ENCODE measurements around the gene MPZ. TPM values are rescaled to one million over a fixed set of nuclear protein-coding genes. Genes with fewer than 3 reads are reported as not detected.

MPZ gene
- total RNA-seq (2013; cell fraction: nucleolus; rRNA removed) = 4.9 and 6.6 TPM in 2 replicates
- total RNA-seq (2014; rRNA removed) = 6.0 and 6.9 TPM in 2 replicates
- total RNA-seq (2014; rRNA removed; fragmentation: Illumina TruSeq; extraction: Trizol) = 5.1 and 5.9 TPM in 2 replicates
- total RNA-seq (2021) = 4.5 and 5.8 TPM in 2 replicates
- polyA plus RNA-seq (2011; ENCODE audit: low read depth) = 0.41 TPM
- polyA plus RNA-seq (2011; rRNA removed) = 4.5 and 4.9 TPM in 2 replicates
- 4.3 and 5.4 TPM in 2 replicates for polyA plus RNA-seq (2011; cell fraction: cytosol; rRNA removed)
- 4.8 and 6.2 TPM in 2 replicates for polyA plus RNA-seq (2011; cell fraction: nucleus; rRNA removed)
- 2.4 and 2.7 TPM in 2 replicates for polyA plus RNA-seq (2012)
- polyA plus RNA-seq (2014; fragmentation: Illumina TruSeq; extraction: Trizol) = 2.2 and 4.8 TPM in 2 replicates
- polyA plus RNA-seq (2014; fragmentation: Nextera tagmentation; extraction: Ambion mirVana) = under 1 TPM; 0.09 to 0.24 TPM
- 5.9 and 6.2 TPM in 2 replicates for polyA plus RNA-seq (2014; rRNA removed)
- polyA plus RNA-seq (2016; fragmentation: Nextera tagmentation; extraction: Ambion mirVana) = 1 to 10 TPM; 1.2 to 1.4 TPM
- polyA minus RNA-seq (2011; rRNA and poly(A)+ RNA removed) = 1.3 and 2.4 TPM in 2 replicates
- polyA minus RNA-seq (2011; cell fraction: cytosol; rRNA and poly(A)+ RNA removed) = 0.62 and 0.80 TPM in 2 replicates
- polyA minus RNA-seq (2011; cell fraction: nucleus; rRNA and poly(A)+ RNA removed) = 1.8 and 4.2 TPM in 2 replicates
- percentile 49 among the genes with signal in this experiment for Bru-seq, nascent RNA
- BruChase-seq, experiment 1, labeled RNA remaining after a 6-hour chase = percentile 46 among the genes with signal in this experiment
- percentile 38 among the genes with signal in this experiment for BruChase-seq, experiment 2, labeled RNA remaining after a 2-hour chase
- long read RNA-seq, experiment 1 = 0 reads
- long read RNA-seq, experiment 2 = 0 reads

DNA sequence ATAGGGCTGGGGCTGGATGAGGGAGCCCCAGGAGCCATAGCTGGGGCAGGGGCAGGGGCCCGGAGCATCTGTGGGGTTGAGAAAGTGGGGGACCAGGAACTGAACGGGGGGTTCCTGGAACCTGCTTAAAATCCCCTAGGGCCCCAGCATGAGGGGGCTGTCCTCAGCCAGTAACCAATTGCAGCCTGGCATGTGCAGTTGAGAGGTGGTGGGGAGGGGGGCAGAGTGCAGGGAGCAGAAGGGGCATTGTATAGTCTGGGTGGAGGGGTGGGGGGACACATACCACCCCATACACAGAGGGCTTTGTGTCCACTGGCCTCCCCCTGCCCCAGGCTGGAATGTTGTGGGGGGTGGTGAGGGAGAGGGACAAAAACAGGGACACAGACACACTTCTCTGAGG is at the start of gene MPZ:
Gene MPZ, minus strand, starts transcription at position 101 of the 400 bp plus-strand sequence. Its CDS starts 63 bp downstream, at position 38.
- Histone ChIP-seq H3K9me3 (replicated peaks; ENCODE audit: control insufficient read depth, insufficient read depth, low read length) (no peaks in the 10 kb centered on the region), H3K79me2 (ENCODE audit: control insufficient read depth, insufficient read depth, low read length) (peaks cover 7% of the 10 kb centered on the region), H3K27me3 (replicated peaks in 1 of 2; ENCODE audit: control insufficient read depth in 2 of 2, insufficient read depth in 2 of 2, low read length in 1 of 2) (no peaks in the 10 kb centered on the region), H4K20me1 (ENCODE audit: control insufficient read depth, insufficient read depth) (no peaks in the 10 kb centered on the region), H3K9ac (ENCODE audit: control insufficient read depth, insufficient read depth, low read length) (no peak within 1 kb of the TSS), H3K4me3 (no peak within 1 kb of the TSS), H3K36me3 (ENCODE audit: control insufficient read depth in 2 of 2, insufficient read depth in 2 of 2, low read length in 1 of 2) (no peaks in the 10 kb centered on the region), H3K4me1 (ENCODE audit: control insufficient read depth, insufficient read depth, low read length) (peaks cover 15% of the 10 kb centered on the region), H3K27ac (ENCODE audit: control insufficient read depth, insufficient read depth) (no peak within 1 kb of the TSS), H3K4me2 (ENCODE audit: control insufficient read depth, insufficient read depth) (no peak within 1 kb of the TSS), H2AFZ (ENCODE audit: control insufficient read depth, low read depth, low read length) (no peak within 1 kb of the TSS)
- no peak for ATAC-seq
- DNase-seq (ENCODE audit: low read depth, low spot score) = no peak
- TF ChIP-seq, protein P1, sequence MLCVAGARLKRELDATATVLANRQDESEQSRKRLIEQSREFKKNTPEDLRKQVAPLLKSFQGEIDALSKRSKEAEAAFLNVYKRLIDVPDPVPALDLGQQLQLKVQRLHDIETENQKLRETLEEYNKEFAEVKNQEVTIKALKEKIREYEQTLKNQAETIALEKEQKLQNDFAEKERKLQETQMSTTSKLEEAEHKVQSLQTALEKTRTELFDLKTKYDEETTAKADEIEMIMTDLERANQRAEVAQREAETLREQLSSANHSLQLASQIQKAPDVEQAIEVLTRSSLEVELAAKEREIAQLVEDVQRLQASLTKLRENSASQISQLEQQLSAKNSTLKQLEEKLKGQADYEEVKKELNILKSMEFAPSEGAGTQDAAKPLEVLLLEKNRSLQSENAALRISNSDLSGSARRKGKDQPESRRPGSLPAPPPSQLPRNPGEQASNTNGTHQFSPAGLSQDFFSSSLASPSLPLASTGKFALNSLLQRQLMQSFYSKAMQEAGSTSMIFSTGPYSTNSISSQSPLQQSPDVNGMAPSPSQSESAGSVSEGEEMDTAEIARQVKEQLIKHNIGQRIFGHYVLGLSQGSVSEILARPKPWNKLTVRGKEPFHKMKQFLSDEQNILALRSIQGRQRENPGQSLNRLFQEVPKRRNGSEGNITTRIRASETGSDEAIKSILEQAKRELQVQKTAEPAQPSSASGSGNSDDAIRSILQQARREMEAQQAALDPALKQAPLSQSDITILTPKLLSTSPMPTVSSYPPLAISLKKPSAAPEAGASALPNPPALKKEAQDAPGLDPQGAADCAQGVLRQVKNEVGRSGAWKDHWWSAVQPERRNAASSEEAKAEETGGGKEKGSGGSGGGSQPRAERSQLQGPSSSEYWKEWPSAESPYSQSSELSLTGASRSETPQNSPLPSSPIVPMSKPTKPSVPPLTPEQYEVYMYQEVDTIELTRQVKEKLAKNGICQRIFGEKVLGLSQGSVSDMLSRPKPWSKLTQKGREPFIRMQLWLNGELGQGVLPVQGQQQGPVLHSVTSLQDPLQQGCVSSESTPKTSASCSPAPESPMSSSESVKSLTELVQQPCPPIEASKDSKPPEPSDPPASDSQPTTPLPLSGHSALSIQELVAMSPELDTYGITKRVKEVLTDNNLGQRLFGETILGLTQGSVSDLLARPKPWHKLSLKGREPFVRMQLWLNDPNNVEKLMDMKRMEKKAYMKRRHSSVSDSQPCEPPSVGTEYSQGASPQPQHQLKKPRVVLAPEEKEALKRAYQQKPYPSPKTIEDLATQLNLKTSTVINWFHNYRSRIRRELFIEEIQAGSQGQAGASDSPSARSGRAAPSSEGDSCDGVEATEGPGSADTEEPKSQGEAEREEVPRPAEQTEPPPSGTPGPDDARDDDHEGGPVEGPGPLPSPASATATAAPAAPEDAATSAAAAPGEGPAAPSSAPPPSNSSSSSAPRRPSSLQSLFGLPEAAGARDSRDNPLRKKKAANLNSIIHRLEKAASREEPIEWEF (IDR thresholded peaks at IDR 0.05; ENCODE audit: insufficient replicate concordance, low read depth, low read length) = no peak
- TF ChIP-seq SREBF2 (IDR thresholded peaks at IDR 0.05; ENCODE audit: low read length) (no peak), MEF2B (IDR thresholded peaks at IDR 0.05; ENCODE audit: partially characterized antibody, poor library complexity, severe bottlenecking) (no peak), PML (IDR thresholded peaks at IDR 0.05; ENCODE audit: low read length) (no peak), POU2F2 (IDR thresholded peaks at IDR 0.05; ENCODE audit: borderline replicate concordance, low read depth, low read length) (no peak)
- TF ChIP-seq, protein P2, sequence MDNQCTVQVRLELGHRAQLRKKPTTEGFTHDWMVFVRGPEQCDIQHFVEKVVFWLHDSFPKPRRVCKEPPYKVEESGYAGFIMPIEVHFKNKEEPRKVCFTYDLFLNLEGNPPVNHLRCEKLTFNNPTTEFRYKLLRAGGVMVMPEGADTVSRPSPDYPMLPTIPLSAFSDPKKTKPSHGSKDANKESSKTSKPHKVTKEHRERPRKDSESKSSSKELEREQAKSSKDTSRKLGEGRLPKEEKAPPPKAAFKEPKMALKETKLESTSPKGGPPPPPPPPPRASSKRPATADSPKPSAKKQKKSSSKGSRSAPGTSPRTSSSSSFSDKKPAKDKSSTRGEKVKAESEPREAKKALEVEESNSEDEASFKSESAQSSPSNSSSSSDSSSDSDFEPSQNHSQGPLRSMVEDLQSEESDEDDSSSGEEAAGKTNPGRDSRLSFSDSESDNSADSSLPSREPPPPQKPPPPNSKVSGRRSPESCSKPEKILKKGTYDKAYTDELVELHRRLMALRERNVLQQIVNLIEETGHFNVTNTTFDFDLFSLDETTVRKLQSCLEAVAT (IDR thresholded peaks at IDR 0.05) = no peak
- RAD21 ChIA-PET (ENCODE audit: unreplicated experiment) = no interaction called here
- BruUV-seq (replicated peaks) = no TSS peak
- CTCF ChIA-PET = no interaction called here
- 0% methylated on average over 2 of the region's 2 CpGs for WGBS (ENCODE audit: insufficient coverage, insufficient replicate concordance, low lambda C conversion rate, missing lambda C conversion rate)
- no peak for FAIRE-seq
- POLR2A ChIA-PET = no interaction called here
- SMC1A ChIA-PET (ENCODE audit: uncharacterized antibody, unreplicated experiment) = no interaction called here
- in situ Hi-C loops (cut with MboI) (no loop called here), intact Hi-C loops (cut with micrococcal nuclease; ENCODE audit: unreplicated experiment) (loop anchor here (5.0 kb wide), 2 partner anchors 72 to 83 kb away; partner anchors contain the start of gene TOMM40L)
